Glomerular visceral epithelial cell (primary cell): ENCODE measurements around the gene KCNK10.

Source experiments
- DNase-seq: peaks from one replicate; pipeline ENCODE4 v3.0.0-alpha.2; 2016; ENCODE audit errors: extremely low spot score

The KCNK10 gene

GRCh38 chr14:88185843-88186242 lies 137.2 kb downstream of the KCNK10 start:
- no peak for DNase-seq

GRCh38 chr14:88184956-88185355 lies 138.1 kb downstream of the KCNK10 start:
- DNase-seq: no peak

- DNase-seq: no peak
Measured at GRCh38 chr14:88181072-88181471, 142.0 kb downstream of the KCNK10 start.

GRCh38 chr14:88179716-88180115 lies 143.4 kb downstream of the KCNK10 start:
- no peak for DNase-seq

GRCh38 chr14:88170333-88170732 lies 152.7 kb downstream of the KCNK10 start:
- no peak for DNase-seq

- peak; percentile 31 for DNase-seq
Measured at GRCh38 chr14:88168498-88169165, 154.4 kb downstream of the KCNK10 start.

GRCh38 chr14:88168025-88168424 lies 155.0 kb downstream of the KCNK10 start:
- DNase-seq: no peak

- no peak for DNase-seq
Measured at GRCh38 chr14:88166616-88167015, 156.5 kb downstream of the KCNK10 start.

- no peak for DNase-seq
Measured at GRCh38 chr14:88164906-88165534, 158.0 kb downstream of the KCNK10 start.

- no peak for DNase-seq
Measured at GRCh38 chr14:88163731-88164255, 159.3 kb downstream of the KCNK10 start.

GRCh38 chr14:88156127-88156526 lies 166.9 kb downstream of the KCNK10 start:
- no peak for DNase-seq

GRCh38 chr14:88154926-88155325 lies 168.1 kb downstream of the KCNK10 start:
- DNase-seq: no peak

GRCh38 chr14:88154321-88154720 lies 168.7 kb downstream of the KCNK10 start:
- no peak for DNase-seq

GRCh38 chr14:88146881-88147649 lies 176.0 kb downstream of the KCNK10 start:
- no peak for DNase-seq

- no peak for DNase-seq
Measured at GRCh38 chr14:88143810-88144209, 179.3 kb downstream of the KCNK10 start.

- DNase-seq: no peak
Measured at GRCh38 chr14:88142997-88143396, 180.1 kb downstream of the KCNK10 start.

- no peak for DNase-seq
Measured at GRCh38 chr14:88140874-88141273, 182.2 kb downstream of the KCNK10 start.

GRCh38 chr14:88137327-88137726 lies 185.7 kb downstream of the KCNK10 start:
- DNase-seq: no peak
